ENCODE data around the gene TCTN2.

- TF ChIP-seq, protein P1, sequence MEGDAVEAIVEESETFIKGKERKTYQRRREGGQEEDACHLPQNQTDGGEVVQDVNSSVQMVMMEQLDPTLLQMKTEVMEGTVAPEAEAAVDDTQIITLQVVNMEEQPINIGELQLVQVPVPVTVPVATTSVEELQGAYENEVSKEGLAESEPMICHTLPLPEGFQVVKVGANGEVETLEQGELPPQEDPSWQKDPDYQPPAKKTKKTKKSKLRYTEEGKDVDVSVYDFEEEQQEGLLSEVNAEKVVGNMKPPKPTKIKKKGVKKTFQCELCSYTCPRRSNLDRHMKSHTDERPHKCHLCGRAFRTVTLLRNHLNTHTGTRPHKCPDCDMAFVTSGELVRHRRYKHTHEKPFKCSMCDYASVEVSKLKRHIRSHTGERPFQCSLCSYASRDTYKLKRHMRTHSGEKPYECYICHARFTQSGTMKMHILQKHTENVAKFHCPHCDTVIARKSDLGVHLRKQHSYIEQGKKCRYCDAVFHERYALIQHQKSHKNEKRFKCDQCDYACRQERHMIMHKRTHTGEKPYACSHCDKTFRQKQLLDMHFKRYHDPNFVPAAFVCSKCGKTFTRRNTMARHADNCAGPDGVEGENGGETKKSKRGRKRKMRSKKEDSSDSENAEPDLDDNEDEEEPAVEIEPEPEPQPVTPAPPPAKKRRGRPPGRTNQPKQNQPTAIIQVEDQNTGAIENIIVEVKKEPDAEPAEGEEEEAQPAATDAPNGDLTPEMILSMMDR (IDR thresholded peaks at IDR 0.05; ENCODE audit: insufficient read depth, low read depth, low read length), result no peak
- no peak for TF ChIP-seq EZH2 (IDR thresholded peaks at IDR 0.05; ENCODE audit: insufficient read depth, low read length)
Measured at GRCh38 chr12:123707466-123707865, 36.6 kb downstream of the TCTN2 start.

Measured in astrocyte (in vitro differentiated cells and primary cell).